ENCODE data around the gene CEP85L.

CEP85L gene

DNA sequence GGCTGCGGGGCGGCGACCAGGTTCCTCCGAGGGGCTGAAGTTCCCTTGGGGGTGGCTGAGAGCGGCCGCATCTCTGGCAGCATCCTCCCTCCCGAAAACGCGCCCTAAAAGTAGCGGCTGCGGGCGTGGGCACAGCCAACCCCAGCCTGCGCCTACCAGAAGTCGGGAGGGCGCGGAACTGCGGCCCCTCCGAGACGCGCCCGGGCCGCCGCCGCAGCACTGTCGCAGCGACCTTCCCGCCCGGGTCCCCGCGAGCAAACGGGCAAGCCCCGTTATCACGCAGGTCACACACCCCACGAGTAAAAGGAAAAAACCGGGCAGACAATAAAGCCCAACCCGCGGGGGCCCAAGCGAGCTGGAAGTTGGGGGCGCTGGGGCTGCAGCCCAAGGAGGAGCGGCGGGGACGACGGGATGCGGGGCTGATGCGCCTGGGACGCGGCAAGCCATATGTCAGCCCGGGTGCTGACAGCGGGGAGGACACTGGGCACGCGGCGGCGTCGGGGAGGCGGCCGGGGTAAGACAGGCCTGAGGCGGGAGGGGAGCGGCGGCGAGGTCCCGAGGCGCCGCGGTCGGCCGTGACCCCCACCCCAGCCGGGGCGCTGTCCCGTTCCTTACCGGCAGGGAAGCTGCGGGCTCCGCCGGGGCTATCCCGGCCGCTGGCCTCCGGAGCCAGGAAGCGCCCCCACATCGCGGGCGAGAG lies 659 bp downstream of the CEP85L start:
- peak; percentile 57 for DNase-seq (ENCODE audit: low spot score)
- in situ Hi-C loops (cut with MboI; ENCODE audit: low pct_unique_long_range_greater_than_20kb, low sequenced_read_pairs, unreplicated experiment) = no loop called here
- TF ChIP-seq, protein P1, sequence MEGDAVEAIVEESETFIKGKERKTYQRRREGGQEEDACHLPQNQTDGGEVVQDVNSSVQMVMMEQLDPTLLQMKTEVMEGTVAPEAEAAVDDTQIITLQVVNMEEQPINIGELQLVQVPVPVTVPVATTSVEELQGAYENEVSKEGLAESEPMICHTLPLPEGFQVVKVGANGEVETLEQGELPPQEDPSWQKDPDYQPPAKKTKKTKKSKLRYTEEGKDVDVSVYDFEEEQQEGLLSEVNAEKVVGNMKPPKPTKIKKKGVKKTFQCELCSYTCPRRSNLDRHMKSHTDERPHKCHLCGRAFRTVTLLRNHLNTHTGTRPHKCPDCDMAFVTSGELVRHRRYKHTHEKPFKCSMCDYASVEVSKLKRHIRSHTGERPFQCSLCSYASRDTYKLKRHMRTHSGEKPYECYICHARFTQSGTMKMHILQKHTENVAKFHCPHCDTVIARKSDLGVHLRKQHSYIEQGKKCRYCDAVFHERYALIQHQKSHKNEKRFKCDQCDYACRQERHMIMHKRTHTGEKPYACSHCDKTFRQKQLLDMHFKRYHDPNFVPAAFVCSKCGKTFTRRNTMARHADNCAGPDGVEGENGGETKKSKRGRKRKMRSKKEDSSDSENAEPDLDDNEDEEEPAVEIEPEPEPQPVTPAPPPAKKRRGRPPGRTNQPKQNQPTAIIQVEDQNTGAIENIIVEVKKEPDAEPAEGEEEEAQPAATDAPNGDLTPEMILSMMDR (IDR thresholded peaks at IDR 0.05; ENCODE audit: extremely low read depth, insufficient read depth, missing control alignments) = no peak

DNA sequence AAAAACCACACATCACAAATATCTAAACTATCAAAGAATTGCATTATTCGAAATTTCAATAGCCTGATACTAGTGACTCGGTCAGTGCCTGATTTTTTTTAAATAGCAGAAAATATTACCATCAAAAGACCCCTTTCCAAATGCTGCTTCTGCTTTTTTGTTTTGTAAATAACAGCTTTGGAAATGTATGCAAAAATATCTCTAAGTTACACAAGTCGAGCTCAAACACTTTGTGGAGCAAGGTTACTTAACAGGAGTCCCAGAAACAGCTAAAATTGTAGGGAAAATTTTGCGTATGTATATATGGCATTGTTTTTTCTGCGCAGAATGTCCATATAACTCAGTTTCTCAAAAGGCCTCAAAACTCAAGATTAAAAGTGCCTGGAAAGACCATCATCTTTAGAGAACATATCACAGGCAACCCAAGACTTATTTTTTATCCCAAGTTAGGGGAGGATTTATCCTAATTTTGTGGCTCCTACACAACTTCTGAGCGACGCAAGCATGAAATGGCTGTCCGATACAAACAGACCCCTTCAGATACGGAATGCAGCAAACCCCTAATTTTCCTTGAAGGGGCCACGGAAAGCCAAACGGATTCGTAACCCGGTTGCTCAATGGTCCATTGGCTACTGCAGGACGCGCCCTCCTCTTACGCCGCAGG lies 1.3 kb downstream of the CEP85L start:
- in situ Hi-C loops (cut with MboI; ENCODE audit: low pct_unique_long_range_greater_than_20kb, low sequenced_read_pairs, unreplicated experiment) = no loop called here
- TF ChIP-seq, protein P1 (IDR thresholded peaks at IDR 0.05; ENCODE audit: extremely low read depth, insufficient read depth, missing control alignments) = no peak
- DNase-seq (ENCODE audit: low spot score) = no peak

DNA sequence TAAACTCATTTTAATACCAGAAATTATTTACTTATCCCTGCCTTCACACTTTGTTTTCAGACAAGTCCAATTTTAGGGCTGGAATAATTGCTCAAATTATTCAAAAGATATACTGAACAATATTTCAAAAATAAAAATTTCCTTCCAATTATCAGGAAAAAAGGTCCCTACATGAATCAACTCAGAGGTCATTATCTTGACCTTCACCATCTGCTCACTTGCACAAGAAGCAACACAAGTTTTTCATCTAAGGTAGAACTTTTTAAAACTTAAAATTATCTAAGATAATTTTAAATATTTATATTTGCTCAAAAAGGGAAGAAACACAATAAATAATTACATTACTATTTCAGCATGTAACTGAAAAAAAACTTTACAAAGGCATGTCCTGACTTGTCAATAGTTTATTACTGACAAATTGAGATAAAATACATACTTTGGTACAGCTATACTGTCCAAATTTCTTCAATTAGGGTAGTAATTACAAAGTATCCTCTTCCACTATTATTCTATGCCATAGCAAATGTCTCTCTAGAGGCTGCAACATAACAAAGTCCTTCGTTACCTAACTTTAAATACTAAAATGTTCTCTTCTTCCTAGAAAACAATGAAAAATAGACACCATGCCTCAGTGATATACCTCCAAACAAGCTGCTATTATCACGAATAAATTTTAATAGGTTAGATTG lies 2.4 kb downstream of the CEP85L start:
- in situ Hi-C loops (cut with MboI; ENCODE audit: low pct_unique_long_range_greater_than_20kb, low sequenced_read_pairs, unreplicated experiment) = no loop called here
- TF ChIP-seq, protein P1 (IDR thresholded peaks at IDR 0.05; ENCODE audit: extremely low read depth, insufficient read depth, missing control alignments) = no peak
- no peak for DNase-seq (ENCODE audit: low spot score)

DNA sequence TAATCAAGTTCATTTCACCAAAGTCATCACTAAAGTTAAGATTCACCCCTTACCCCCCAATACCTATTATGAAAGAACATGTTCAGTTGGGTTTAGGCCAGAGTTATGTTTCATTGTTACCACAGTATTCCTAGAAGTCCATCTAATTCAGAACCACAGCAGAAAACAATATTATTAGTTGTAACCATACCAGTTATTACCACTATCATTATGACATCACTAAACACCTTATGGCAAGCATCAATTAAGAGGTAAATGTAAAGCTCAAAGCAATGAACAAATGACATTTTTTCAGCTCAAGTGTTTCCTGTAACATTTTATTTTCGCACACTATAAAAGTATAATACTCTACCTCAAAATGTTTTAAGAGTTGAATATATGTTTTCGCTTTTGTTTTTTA lies 4.4 kb downstream of the CEP85L start:
- DNase-seq (ENCODE audit: low spot score) = no peak
- TF ChIP-seq, protein P1 (IDR thresholded peaks at IDR 0.05; ENCODE audit: extremely low read depth, insufficient read depth, missing control alignments) = no peak
- in situ Hi-C loops (cut with MboI; ENCODE audit: low pct_unique_long_range_greater_than_20kb, low sequenced_read_pairs, unreplicated experiment) = no loop called here

DNA sequence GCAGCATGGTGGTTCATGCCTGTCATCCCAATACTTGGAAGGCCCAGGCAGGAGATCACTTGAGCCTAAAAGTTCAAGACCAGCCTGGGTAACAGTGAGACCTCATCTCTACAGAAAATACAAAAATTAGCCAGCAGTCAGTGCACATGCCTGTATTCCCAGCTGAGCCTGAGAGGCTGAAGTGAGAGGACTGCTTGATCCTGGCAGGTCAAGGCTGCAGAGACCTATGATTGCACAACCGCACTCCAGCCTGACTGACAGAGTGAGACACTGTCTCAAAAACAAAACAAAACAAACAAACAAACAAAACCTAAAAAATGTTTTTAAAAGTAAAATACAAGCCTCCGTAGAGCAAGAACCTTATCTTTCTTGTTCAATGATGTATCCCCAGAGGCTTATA lies 6.0 kb downstream of the CEP85L start:
- TF ChIP-seq, protein P1 (IDR thresholded peaks at IDR 0.05; ENCODE audit: extremely low read depth, insufficient read depth, missing control alignments) = no peak
- in situ Hi-C loops (cut with MboI; ENCODE audit: low pct_unique_long_range_greater_than_20kb, low sequenced_read_pairs, unreplicated experiment) = no loop called here
- DNase-seq (ENCODE audit: low spot score) = no peak

DNA sequence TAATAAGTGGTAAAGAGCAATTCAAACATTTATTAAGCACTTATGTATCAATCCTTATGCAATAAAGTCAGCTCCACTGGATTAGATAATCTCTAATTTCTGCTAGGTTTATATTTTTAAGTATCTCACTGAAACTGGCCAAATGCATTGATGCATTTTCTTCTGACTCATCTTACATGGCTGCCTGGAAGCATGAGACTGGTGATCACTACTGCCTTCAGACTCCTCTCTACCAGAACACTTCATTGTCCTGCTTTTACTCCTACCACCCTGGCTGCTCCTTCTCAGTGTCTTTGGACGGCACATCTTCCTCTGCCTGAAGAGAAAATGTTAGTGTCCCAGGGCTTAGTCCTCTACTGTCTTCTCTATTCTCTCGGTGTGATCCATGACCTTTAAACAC lies 7.4 kb downstream of the CEP85L start:
- DNase-seq (ENCODE audit: low spot score) = no peak
- TF ChIP-seq, protein P1 (IDR thresholded peaks at IDR 0.05; ENCODE audit: extremely low read depth, insufficient read depth, missing control alignments) = no peak
- in situ Hi-C loops (cut with MboI; ENCODE audit: low pct_unique_long_range_greater_than_20kb, low sequenced_read_pairs, unreplicated experiment) = no loop called here

Measured in GM13977 (cell line).